Gastroesophageal sphincter (tissue), 4 donors: ENCODE data around the gene CALB2. TPM values are rescaled to one million over a fixed set of nuclear protein-coding genes. Genes with fewer than 3 reads are reported as not detected.

Experiments
- ATAC-seq: fragments of 150-250 bp; one replicate; pipeline ENCODE4 v1.9.1; 2016; ENCODE audit warnings: mild to moderate bottlenecking, moderate library complexity
- H3K27ac ChIP-seq, 4 donors: fragments of 200-600 bp; sonication (generic) in 3 of 4; 1 replicate in 3 of 4; 2 replicates in 1 of 4; pipeline ENCODE4 v1.5.1; 2016 to 2019
- H3K27me3 ChIP-seq: fragments of 200-600 bp; sonication (generic); one replicate; pipeline ENCODE4 v1.5.1; 2019
- H3K36me3 ChIP-seq, 2 donors: fragments of 200-600 bp; sonication (generic); one replicate each; pipeline ENCODE4 v1.5.1; 2019; ENCODE audit warnings: control low read depth in 1 of 2
- H3K4me1 ChIP-seq, 3 donors: fragments of 200-600 bp; sonication (generic); 1 replicate in 2 of 3; 2 replicates in 1 of 3; pipeline ENCODE4 v1.5.1; 2016 to 2019; ENCODE audit warnings: control low read depth in 2 of 3
- H3K4me3 ChIP-seq, 2 donors: fragments of 200-600 bp; sonication (generic); one replicate each; pipeline ENCODE4 v1.5.1; 2019; ENCODE audit warnings: mild to moderate bottlenecking in 1 of 2, moderate library complexity in 1 of 2
- H3K9me3 ChIP-seq, 3 donors: fragments of 200-600 bp; sonication (generic); one replicate each; pipeline ENCODE4 v1.5.1; 2017 to 2019; ENCODE audit warnings: control low read depth in 2 of 3
- CTCF ChIP-seq, 4 experiments: fragments of 200-600 bp in 2 of 4; fragments of 450-650 bp in 2 of 4; sonication (generic) in 1 of 4; IDR thresholded peaks; one replicate each; pipeline ENCODE4 v1.5.1; 2017 to 2019; ENCODE audit warnings: antibody characterized with exemption in 4 of 4, mild to moderate bottlenecking in 2 of 4, moderate library complexity in 2 of 4
- EP300 ChIP-seq: sonication (generic); formaldehyde crosslinking; IDR thresholded peaks from one replicate; pipeline ENCODE4 v1.6.1; 2017; ENCODE audit warnings: antibody characterized with exemption, mild to moderate bottlenecking
- POLR2A ChIP-seq, 2 donors: fragments of 450-650 bp; IDR thresholded peaks; one replicate each; pipeline ENCODE4 v1.6.1; 2017; ENCODE audit warnings: antibody characterized with exemption in 2 of 2, mild to moderate bottlenecking in 2 of 2, moderate library complexity in 1 of 2
- POLR2AphosphoS5 ChIP-seq: sonication (generic); formaldehyde crosslinking; IDR thresholded peaks from one replicate; pipeline ENCODE4 v1.6.1; 2017; ENCODE audit warnings: antibody characterized with exemption
- whole genome bisulfite sequencing, 2 donors: methylation state at CpG; one replicate each; pipeline ENCODE4 v1.1.5; 2018; ENCODE audit warnings: low coverage in 1 of 2; 5-methylcytosine and 5-hydroxymethylcytosine counted together
- total RNA-seq, 4 donors: library from RNA; depleted of rRNA; stranded (reverse); fragments of >200 nt; gene quantifications; one replicate each; pipeline ENCODE4 v1.1.0, GENCODE V29; 2016

Gene CALB2
- total RNA-seq, 4 donors from 2014 or later = 0.85 to 2.8 TPM; not detected in 2

GRCh38 chr16:71431176-71431575, 72.7 kb downstream of the CALB2 start:
- ATAC-seq = no peak
- no peaks in the 10 kb centered on the region for H3K36me3 ChIP-seq
- no peak overlapping the region for H3K4me3 ChIP-seq
- peaks cover 0 to 19% (median 0%) of the 10 kb centered on the region in 3 donors for H3K9me3 ChIP-seq
- TF ChIP-seq EP300 (no peak), POLR2A (IDR thresholded peaks at IDR 0.05) (no peak), POLR2AphosphoS5 (no peak), CTCF (IDR thresholded peaks at IDR 0.05) (no peak)
- peaks cover 51% of the 10 kb centered on the region for H3K27me3 ChIP-seq
- no peaks in the 10 kb centered on the region for H3K4me1 ChIP-seq
- 87% methylated on average over 8 of the region's 14 CpGs; no CpG with 5 or more reads in 1 of the 2 donors for WGBS, 2 donors
- H3K27ac ChIP-seq = no peak overlapping the region

GRCh38 chr16:71431991-71432390, 73.5 kb downstream of the CALB2 start:
- no peak for ATAC-seq
- Histone ChIP-seq H3K9me3 (peaks cover 0 to 19% (median 0%) of the 10 kb centered on the region in 3 donors), H3K4me1 (no peaks in the 10 kb centered on the region), H3K36me3 (no peaks in the 10 kb centered on the region), H3K27ac (no peak overlapping the region), H3K27me3 (peaks cover 51% of the 10 kb centered on the region), H3K4me3 (no peak overlapping the region)
- TF ChIP-seq EP300 = no peak
- no peak for TF ChIP-seq POLR2AphosphoS5
- TF ChIP-seq CTCF (IDR thresholded peaks at IDR 0.05) = no peak
- TF ChIP-seq POLR2A (IDR thresholded peaks at IDR 0.05) = no peak
- WGBS, 2 donors = no CpG with 5 or more reads among the region's 9 CpGs

GRCh38 chr16:71432906-71433305, 74.4 kb downstream of the CALB2 start:
- H3K27ac ChIP-seq = no peak overlapping the region
- H3K27me3 ChIP-seq = peaks cover 44% of the 10 kb centered on the region
- no peaks in the 10 kb centered on the region for H3K4me1 ChIP-seq
- no peak overlapping the region for H3K4me3 ChIP-seq
- H3K9me3 ChIP-seq = peaks cover 0 to 15% (median 0%) of the 10 kb centered on the region in 3 donors
- no peak for ATAC-seq
- 86% methylated on average over 5 of the region's 6 CpGs; no CpG with 5 or more reads in 1 of the 2 donors for WGBS, 2 donors
- TF ChIP-seq POLR2A (IDR thresholded peaks at IDR 0.05) = no peak
- TF ChIP-seq POLR2AphosphoS5 = no peak
- TF ChIP-seq EP300 = no peak
- no peak for TF ChIP-seq CTCF (IDR thresholded peaks at IDR 0.05)
- no peaks in the 10 kb centered on the region for H3K36me3 ChIP-seq

GRCh38 chr16:71436473-71436872, 78.0 kb downstream of the CALB2 start:
- TF ChIP-seq POLR2AphosphoS5 = no peak
- TF ChIP-seq CTCF (IDR thresholded peaks at IDR 0.05) = no peak
- no peak for TF ChIP-seq POLR2A (IDR thresholded peaks at IDR 0.05)
- TF ChIP-seq EP300 = no peak
- Histone ChIP-seq H3K36me3 (no peaks in the 10 kb centered on the region), H3K9me3 (peaks cover 0 to 11% (median 0%) of the 10 kb centered on the region in 3 donors), H3K27ac (no peak overlapping the region), H3K27me3 (peaks cover 38% of the 10 kb centered on the region), H3K4me1 (no peaks in the 10 kb centered on the region), H3K4me3 (no peak overlapping the region)
- WGBS, 2 donors = 64 to 73% methylated on average over 3 to 4 of the region's 7 CpGs
- no peak for ATAC-seq

GRCh38 chr16:71439523-71439922, 81.0 kb downstream of the CALB2 start:
- no peak for ATAC-seq
- 38% methylated on average over 3 of the region's 3 CpGs; no CpG with 5 or more reads in 1 of the 2 donors for WGBS, 2 donors
- Histone ChIP-seq H3K4me1 (no peaks in the 10 kb centered on the region), H3K9me3 (peaks cover 0 to 41% (median 0%) of the 10 kb centered on the region in 3 donors), H3K36me3 (no peaks in the 10 kb centered on the region), H3K4me3 (no peak overlapping the region), H3K27me3 (peaks cover 43% of the 10 kb centered on the region), H3K27ac (no peak overlapping the region)
- TF ChIP-seq EP300 (no peak), POLR2AphosphoS5 (no peak), POLR2A (IDR thresholded peaks at IDR 0.05) (no peak), CTCF (IDR thresholded peaks at IDR 0.05) (no peak)
